IMR-90 (cell line): ENCODE data around the gene MT1G. TPM values are rescaled to one million over a fixed set of nuclear protein-coding genes. Genes with fewer than 3 reads are reported as not detected.

Experiments used
- ATAC-seq: fragments of 200-7000 bp; cut with Tn5 transposase; 2 replicates; pipeline ENCODE4 v1.9.1; 2020; ENCODE audit warnings: low read depth, mild to moderate bottlenecking, moderate library complexity
- BruUV-seq: library from RNA; stranded (reverse); fragments of 400-500 nt; replicated peaks from 2 replicates; lab custom pipeline; 2021; lab: Mats Ljungman, UMichigan
- CTCF ChIA-PET: fragments of 300-600 bp; formaldehyde crosslinking; extraction: SDS; loops from one replicate; lab custom pipeline; 2021; ENCODE audit warnings: antibody characterized with exemption; lab: Yijun Ruan, JAX
- POLR2A ChIA-PET: fragments of 300-600 bp; sonication (Branson Sonifier 250); formaldehyde crosslinking; loops from one replicate; lab custom pipeline; 2022; ENCODE audit warnings: antibody characterized with exemption; ENCODE audit not compliant: unreplicated experiment; lab: Charles Lee
- DNase-seq: peaks from one replicate; pipeline ENCODE4 v3.0.0; 2013
- H2AFZ ChIP-seq: replicated peaks from 2 replicates; pipeline ENCODE3; 2013; ENCODE audit warnings: low read length, mild to moderate bottlenecking; ENCODE audit not compliant: poor library complexity
- H2AK5ac ChIP-seq: 2 replicates; pipeline ENCODE4 v1.6.1; 2013; ENCODE audit warnings: low read depth, low read length, inconsistent platforms
- H2AK9ac ChIP-seq: replicated peaks from 2 replicates; pipeline ENCODE3; 2013; ENCODE audit warnings: mild to moderate bottlenecking, low read depth, low read length, moderate library complexity; ENCODE audit not compliant: poor library complexity
- H2BK120ac ChIP-seq: 2 replicates; pipeline ENCODE4 v1.6.1; 2013; ENCODE audit warnings: low read depth, low read length, inconsistent platforms
- H2BK15ac ChIP-seq: 3 replicates; pipeline ENCODE4 v1.6.1; 2013; ENCODE audit warnings: low read depth, low read length, inconsistent platforms
- H2BK20ac ChIP-seq: 2 replicates; pipeline ENCODE4 v1.6.1; 2013; ENCODE audit warnings: low read depth, mild to moderate bottlenecking, inconsistent platforms, low read length, moderate library complexity
- H2BK5ac ChIP-seq: 2 replicates; pipeline ENCODE4 v1.6.1; 2013; ENCODE audit warnings: mild to moderate bottlenecking, low read depth, low read length, inconsistent platforms; ENCODE audit not compliant: poor library complexity, severe bottlenecking
- H3K14ac ChIP-seq: replicated peaks from 2 replicates; pipeline ENCODE4 v1.6.1; 2013; ENCODE audit warnings: low read depth, low read length, inconsistent platforms
- H3K18ac ChIP-seq: 2 replicates; pipeline ENCODE4 v1.6.1; 2013; ENCODE audit warnings: low read depth, low read length, control low read depth
- H3K23ac ChIP-seq: 2 replicates; pipeline ENCODE4 v1.6.1; 2013; ENCODE audit warnings: low read depth, low read length, inconsistent platforms
- H3K27ac ChIP-seq: 2 replicates; pipeline ENCODE4 v1.5.1; 2013; ENCODE audit warnings: mild to moderate bottlenecking, control low read depth, low read length; ENCODE audit not compliant: insufficient read depth
- H3K27me3 ChIP-seq: 2 replicates; pipeline ENCODE4 v1.6.1; 2013; ENCODE audit warnings: low read length; ENCODE audit not compliant: control insufficient read depth, insufficient read depth
- H3K36me3 ChIP-seq: 2 replicates; pipeline ENCODE4 v1.6.1; 2013; ENCODE audit warnings: low read length, mixed read lengths; ENCODE audit not compliant: control insufficient read depth, insufficient read depth
- H3K4ac ChIP-seq: 2 replicates; pipeline ENCODE4 v1.6.1; 2013; ENCODE audit warnings: low read depth, low read length, inconsistent platforms
- H3K4me1 ChIP-seq: 2 replicates; pipeline ENCODE4 v1.6.1; 2013; ENCODE audit warnings: low read length, mixed read lengths; ENCODE audit not compliant: control insufficient read depth, insufficient read depth
- H3K4me2 ChIP-seq: 2 replicates; pipeline ENCODE4 v1.6.1; 2013; ENCODE audit warnings: low read depth, mild to moderate bottlenecking, control low read depth, low read length, moderate library complexity
- H3K4me3 ChIP-seq: 2 replicates; pipeline ENCODE4 v1.5.1; 2013; ENCODE audit warnings: low read depth, mild to moderate bottlenecking, control low read depth, low read length, moderate library complexity; ENCODE audit not compliant: insufficient read depth
- H3K56ac ChIP-seq: 2 replicates; pipeline ENCODE4 v1.6.1; 2013; ENCODE audit warnings: low read length, inconsistent platforms; ENCODE audit not compliant: insufficient read depth; ENCODE audit errors: extremely low read depth
- H3K79me1 ChIP-seq, 2 experiments: 2 replicates each; pipeline ENCODE4 v1.6.1; 2013; ENCODE audit warnings: low read length in 2 of 2, inconsistent platforms in 1 of 2, low read depth in 1 of 2
- H3K9ac ChIP-seq: 2 replicates; pipeline ENCODE4 v1.6.1; 2013; ENCODE audit warnings: low read depth, low read length, control low read depth
- H3K9me1 ChIP-seq: 2 replicates; pipeline ENCODE4 v1.6.1; 2013; ENCODE audit warnings: low read length, inconsistent platforms; ENCODE audit not compliant: insufficient read depth
- H3K9me3 ChIP-seq: 2 replicates; pipeline ENCODE4 v1.6.1; 2013; ENCODE audit warnings: low read length; ENCODE audit not compliant: control insufficient read depth, insufficient read depth
- H4K20me1 ChIP-seq: 2 replicates; pipeline ENCODE4 v1.6.1; 2013; ENCODE audit warnings: low read length, inconsistent platforms; ENCODE audit not compliant: insufficient read depth
- H4K5ac ChIP-seq: 2 replicates; pipeline ENCODE4 v1.6.1; 2013; ENCODE audit warnings: mild to moderate bottlenecking, low read depth, low read length, control low read depth
- H4K8ac ChIP-seq, 2 experiments: 2 replicates each; pipeline ENCODE4 v1.6.1; 2013; ENCODE audit warnings: low read depth in 2 of 2, low read length in 2 of 2, control low read depth in 1 of 2, inconsistent platforms in 1 of 2
- H4K91ac ChIP-seq: 2 replicates; pipeline ENCODE4 v1.6.1; 2013; ENCODE audit warnings: low read depth, low read length, inconsistent platforms; ENCODE audit not compliant: insufficient read depth
- BHLHE40 ChIP-seq: fragments of 150-350 bp; IDR thresholded peaks from 2 replicates; pipeline ENCODE4 v1.6.1; 2016; ENCODE audit warnings: mild to moderate bottlenecking, low read depth, low read length
- FOS ChIP-seq: fragments of 150-350 bp; IDR thresholded peaks from 2 replicates; pipeline ENCODE4 v1.6.1; 2016; ENCODE audit warnings: low read depth, low read length
- MAFK ChIP-seq: IDR thresholded peaks from 2 replicates; pipeline ENCODE4 v1.6.1; 2012; ENCODE audit warnings: low read depth, low read length, improper control_type of control experiment
- POLR2A ChIP-seq: IDR thresholded peaks from 2 replicates; pipeline ENCODE4 v1.6.1; 2012; ENCODE audit warnings: mild to moderate bottlenecking, low read depth, low read length
- RAD21 ChIP-seq: IDR thresholded peaks from 2 replicates; pipeline ENCODE4 v1.6.1; 2012; ENCODE audit warnings: low read length, improper control_type of control experiment
- WGBS, 2 experiments: methylation state at CpG; one replicate each; pipeline versions ENCODE4 v1.1.5 to v1.1.7; 2013; ENCODE audit warnings: missing lambda C conversion rate in 2 of 2; ENCODE audit not compliant: insufficient read length in 1 of 2; ENCODE audit errors: extremely low coverage in 2 of 2; 5-methylcytosine and 5-hydroxymethylcytosine counted together
- dilution Hi-C: fragments of 300-500 bp; cut with HindIII; formaldehyde crosslinking; loops from one replicate; pipeline ENCODE4 v1.14.3; 2018; ENCODE audit warnings: low sequenced_read_pairs; ENCODE audit not compliant: unreplicated experiment
- in situ Hi-C: fragments of 300-500 bp; cut with MboI; formaldehyde crosslinking; loops from 3 replicates; pipeline ENCODE4 v1.14.3; 2019; ENCODE audit warnings: low sequenced_read_pairs, inconsistent platforms, mixed read lengths
- intact Hi-C: fragments of 100-400 bp; cut with micrococcal nuclease; formaldehyde crosslinking; loops from 2 replicates; pipeline ENCODE4 v1.10.0; 2022
- polyA plus RNA-seq, 3 experiments: library from polyadenylated mRNA; depleted of rRNA; stranded (reverse); fragments of >200 nt; gene quantifications; 2 replicates each; pipeline ENCODE4 v1.2.3, GENCODE V29; 2012; ENCODE audit warnings: low replicate concordance in 1 of 3
- total RNA-seq: library from RNA; depleted of rRNA; stranded (reverse); fragments of >200 nt; gene quantifications from 2 replicates; pipeline ENCODE4 v1.2.3, GENCODE V29; 2012
- TF ChIP-seq, protein P1 (sequence below): fragments of 150-350 bp; IDR thresholded peaks from 2 replicates; pipeline ENCODE4 v1.6.1; 2016; ENCODE audit warnings: low read depth, mild to moderate bottlenecking, low read length, moderate library complexity, borderline replicate concordance
- TF ChIP-seq, protein P2 (sequence below): conservative IDR thresholded peaks from 2 replicates; pipeline ENCODE4 v1.5.1; 2012; ENCODE audit warnings: mild to moderate bottlenecking, low read depth, low read length, improper control_type of control experiment

The MT1G gene
- total and polyA plus RNA-seq, 2 of the 4 experiments (the other 2 are of a cell fraction) = 0.48 TPM; not detected in 1

DNA sequence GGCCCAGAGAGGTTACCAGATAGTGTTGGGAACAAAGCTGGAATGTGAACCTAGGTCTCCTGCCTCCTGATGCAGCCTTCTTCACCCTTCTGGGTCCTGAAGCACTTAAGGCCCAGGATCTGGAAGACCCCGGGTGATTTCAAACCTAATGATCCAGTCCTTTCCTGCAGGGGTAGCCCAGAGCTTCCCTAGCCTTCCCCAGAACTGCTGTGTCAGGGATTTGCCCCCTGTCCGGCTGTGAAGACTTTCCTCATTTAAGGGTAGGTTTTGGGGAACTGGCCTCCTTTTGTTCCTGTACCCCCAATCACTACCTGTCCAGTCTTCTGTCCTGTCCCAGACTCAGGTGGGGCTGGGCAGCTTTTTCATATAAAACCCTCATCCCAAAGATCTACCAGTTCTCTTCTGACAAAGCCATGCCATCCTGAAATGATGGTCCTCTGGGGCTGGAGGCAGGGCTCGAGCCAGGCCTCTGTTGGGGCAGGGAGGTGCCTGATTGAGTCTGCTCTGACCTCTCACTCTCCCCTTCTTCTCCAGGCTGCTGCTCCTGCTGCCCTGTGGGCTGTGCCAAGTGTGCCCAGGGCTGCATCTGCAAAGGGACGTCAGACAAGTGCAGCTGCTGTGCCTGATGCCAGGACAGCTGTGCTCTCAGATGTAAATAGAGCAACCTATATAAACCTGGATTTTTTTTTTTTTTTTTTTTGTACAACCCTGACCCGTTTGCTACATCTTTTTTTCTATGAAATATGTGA lies 15.7 kb upstream of the MT1G start:
- Histone ChIP-seq H3K14ac (no peak overlapping the region), H2BK120ac (no peak overlapping the region), H3K27me3 (no peaks in the 10 kb centered on the region), H3K36me3 (no peaks in the 10 kb centered on the region; the same call in 1 of the 2 replicates), H2AK9ac (peak overlapping the region; percentile 90), H3K4me1 (peaks cover 7% of the 10 kb centered on the region; the same call in 1 of the 2 replicates), H4K8ac (no peak overlapping the region), H3K9me3 (peaks cover 3% of the 10 kb centered on the region; the same call in 1 of the 2 replicates), H3K4me2 (no peak overlapping the region; the same call in 1 of the 2 replicates), H2BK5ac (no peak overlapping the region), H2AK5ac (0 out of 2 replicates have a peak overlapping the region, but pooled peaks have one; percentile 44), H3K27ac (no peak overlapping the region), H4K20me1 (no peaks in the 10 kb centered on the region), H2AFZ (no peak overlapping the region), H3K18ac (no peak overlapping the region), H3K9me1 (no peaks in the 10 kb centered on the region), H4K5ac (no peak overlapping the region), H2BK15ac (no peak overlapping the region), H3K23ac (no peak overlapping the region), H2BK20ac (no peak overlapping the region), H3K4me3 (no peak overlapping the region), H3K9ac (no peak overlapping the region; the same call in 1 of the 2 replicates), H3K79me1 (peaks cover 3% of the 10 kb centered on the region in 2 experiments; a peak in 1 of 4 replicates), H3K4ac (no peak overlapping the region), H3K56ac (no peak overlapping the region), H4K91ac (no peak overlapping the region)
- ATAC-seq (no peak), DNase-seq (no peak)
- WGBS, 2 experiments = no CpG with 5 or more reads among the region's 5 CpGs
- no TSS peak for BruUV-seq
- intact Hi-C loops = loop anchor here (5.0 kb wide), 2 partner anchors 56 to 76 kb away; partner anchors contain the start of genes MT1E and MT2A
- ChIA-PET CTCF (interaction anchor here (1.4 to 1.8 kb wide), 2 partner anchors 10 to 18 kb away, joined by 4 to 8 read pairs; no protein-coding TSS in a partner anchor), POLR2A (no interaction called here)
- dilution Hi-C loops = no loop called here
- in situ Hi-C loops = no loop called here
- TF ChIP-seq, protein P1, sequence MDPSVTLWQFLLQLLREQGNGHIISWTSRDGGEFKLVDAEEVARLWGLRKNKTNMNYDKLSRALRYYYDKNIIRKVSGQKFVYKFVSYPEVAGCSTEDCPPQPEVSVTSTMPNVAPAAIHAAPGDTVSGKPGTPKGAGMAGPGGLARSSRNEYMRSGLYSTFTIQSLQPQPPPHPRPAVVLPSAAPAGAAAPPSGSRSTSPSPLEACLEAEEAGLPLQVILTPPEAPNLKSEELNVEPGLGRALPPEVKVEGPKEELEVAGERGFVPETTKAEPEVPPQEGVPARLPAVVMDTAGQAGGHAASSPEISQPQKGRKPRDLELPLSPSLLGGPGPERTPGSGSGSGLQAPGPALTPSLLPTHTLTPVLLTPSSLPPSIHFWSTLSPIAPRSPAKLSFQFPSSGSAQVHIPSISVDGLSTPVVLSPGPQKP = no peak
- TF ChIP-seq, protein P2, sequence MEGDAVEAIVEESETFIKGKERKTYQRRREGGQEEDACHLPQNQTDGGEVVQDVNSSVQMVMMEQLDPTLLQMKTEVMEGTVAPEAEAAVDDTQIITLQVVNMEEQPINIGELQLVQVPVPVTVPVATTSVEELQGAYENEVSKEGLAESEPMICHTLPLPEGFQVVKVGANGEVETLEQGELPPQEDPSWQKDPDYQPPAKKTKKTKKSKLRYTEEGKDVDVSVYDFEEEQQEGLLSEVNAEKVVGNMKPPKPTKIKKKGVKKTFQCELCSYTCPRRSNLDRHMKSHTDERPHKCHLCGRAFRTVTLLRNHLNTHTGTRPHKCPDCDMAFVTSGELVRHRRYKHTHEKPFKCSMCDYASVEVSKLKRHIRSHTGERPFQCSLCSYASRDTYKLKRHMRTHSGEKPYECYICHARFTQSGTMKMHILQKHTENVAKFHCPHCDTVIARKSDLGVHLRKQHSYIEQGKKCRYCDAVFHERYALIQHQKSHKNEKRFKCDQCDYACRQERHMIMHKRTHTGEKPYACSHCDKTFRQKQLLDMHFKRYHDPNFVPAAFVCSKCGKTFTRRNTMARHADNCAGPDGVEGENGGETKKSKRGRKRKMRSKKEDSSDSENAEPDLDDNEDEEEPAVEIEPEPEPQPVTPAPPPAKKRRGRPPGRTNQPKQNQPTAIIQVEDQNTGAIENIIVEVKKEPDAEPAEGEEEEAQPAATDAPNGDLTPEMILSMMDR = no peak
- TF ChIP-seq POLR2A (no peak), FOS (no peak), RAD21 (no peak), MAFK (peak; percentile 76), BHLHE40 (no peak)
